ENCODE results near the gene OPRM1. TPM values are rescaled to one million over a fixed set of nuclear protein-coding genes. Genes with fewer than 3 reads are reported as not detected.

The OPRM1 gene
- total and polyA plus RNA-seq, 4 experiments from 2014 or later: not detected

DNA sequence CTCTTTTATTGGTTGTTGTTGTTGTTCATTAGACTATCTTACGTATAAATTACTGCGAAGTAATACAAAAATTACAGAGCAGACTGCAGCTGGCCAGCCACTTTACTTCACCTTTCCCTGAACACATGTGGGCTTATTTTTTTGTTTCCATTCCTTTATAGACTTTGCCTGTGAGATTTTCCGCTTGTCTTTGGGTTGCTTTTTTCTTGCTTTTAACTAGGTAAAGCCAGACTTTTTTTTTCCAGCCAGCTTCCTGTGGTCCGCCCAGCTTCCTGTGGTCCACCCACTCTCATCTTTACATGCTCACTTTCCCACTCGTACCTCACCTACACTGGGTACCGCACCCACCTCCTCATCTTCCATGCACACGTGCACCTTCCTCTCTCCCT, 238.6 kb downstream of the OPRM1 start:
- DNase-seq: peak in 1 of 5 donors; percentile 61
- no peaks in the 10 kb centered on the region for H3K9me3 ChIP-seq (ENCODE audit: control insufficient read depth in 1 of 2, low read length in 2 of 2)
- H3K4me1 Mint-ChIP-seq: peaks cover 17 to 27% (median 22%) of the 10 kb centered on the region in 4 donors
- POLR2A ChIA-PET (ENCODE audit: partially characterized antibody): interaction anchor here (1.0 to 2.4 kb wide), 9 partner anchors 11 to 123 kb away, joined by 3 to 21 read pairs (median 5); no protein-coding TSS in a partner anchor
- H3K27me3 Mint-ChIP-seq: no peaks in the 10 kb centered on the region
- peaks cover 16% of the 10 kb centered on the region for H3K4me1 ChIP-seq (ENCODE audit: insufficient read depth, low read length)
- peak overlapping the region in 1 of 2 donors; percentile 26 for H3K4me3 ChIP-seq (ENCODE audit: low read length in 2 of 2)
- H3K27ac Mint-ChIP-seq: peak overlapping the region; percentile 18 to 85 (median 68)
- H3K36me3 Mint-ChIP-seq: no peaks in the 10 kb centered on the region
- H3K9me3 Mint-ChIP-seq: no peaks in the 10 kb centered on the region
- CTCF ChIA-PET (ENCODE audit: partially characterized antibody): interaction anchor here (1.1 to 9.6 kb wide), 30 partner anchors 9 to 136 kb away, joined by 3 to 323 read pairs (median 6); no protein-coding TSS in a partner anchor
- H3K27me3 ChIP-seq (ENCODE audit: insufficient read depth, low read length): no peaks in the 10 kb centered on the region
- intact Hi-C loops (cut with micrococcal nuclease): loop anchor here (1.0 to 10.0 kb wide), 4 partner anchors 30 to 123 kb away; no protein-coding TSS in a partner anchor
- peak overlapping the region; percentile 54 to 91 (median 79) for H3K4me3 Mint-ChIP-seq
- no peak overlapping the region for H3K27ac ChIP-seq (ENCODE audit: low read depth, low read length)
- no peaks in the 10 kb centered on the region for H3K36me3 ChIP-seq (ENCODE audit: insufficient read depth, low read length)

DNA sequence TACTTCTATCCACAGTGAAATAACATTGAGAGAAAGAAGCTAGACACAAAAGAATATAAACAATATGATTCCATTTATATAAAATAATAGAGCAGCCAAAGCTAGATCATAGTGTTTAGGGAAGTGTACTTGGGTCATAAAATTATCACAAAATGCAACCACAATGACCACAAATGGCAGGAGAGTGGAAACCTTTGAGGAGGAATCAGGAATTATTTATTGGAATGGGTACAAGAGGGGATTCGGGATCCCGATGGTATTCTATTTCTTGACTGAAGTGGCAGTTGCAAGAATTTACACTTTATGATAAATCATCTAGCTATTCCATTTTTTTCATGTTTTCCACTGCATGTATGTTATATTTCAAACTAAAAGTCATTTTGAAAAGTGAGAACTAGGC, 241.5 kb downstream of the OPRM1 start:
- H3K4me1 Mint-ChIP-seq: peaks cover 15 to 22% (median 17%) of the 10 kb centered on the region in 4 donors
- Histone ChIP-seq H3K4me1 (ENCODE audit: insufficient read depth, low read length) (peaks cover 16% of the 10 kb centered on the region), H3K36me3 (ENCODE audit: insufficient read depth, low read length) (no peaks in the 10 kb centered on the region), H3K9me3 (ENCODE audit: control insufficient read depth in 1 of 2, low read length in 2 of 2) (no peaks in the 10 kb centered on the region), H3K4me3 (ENCODE audit: low read length in 2 of 2) (no peak overlapping the region), H3K27me3 (ENCODE audit: insufficient read depth, low read length) (no peaks in the 10 kb centered on the region), H3K27ac (ENCODE audit: low read depth, low read length) (no peak overlapping the region)
- no peak overlapping the region for H3K4me3 Mint-ChIP-seq
- peaks cover 0 to 4% (median 0%) of the 10 kb centered on the region in 8 donors for H3K9me3 Mint-ChIP-seq
- CTCF ChIA-PET (ENCODE audit: partially characterized antibody): interaction anchor here (0.7 to 9.6 kb wide), 3 partner anchors 9 to 124 kb away, joined by 4 to 323 read pairs (median 5); no protein-coding TSS in a partner anchor
- H3K27ac Mint-ChIP-seq: peak overlapping the region in 1 of 7 donors; percentile 30
- POLR2A ChIA-PET (ENCODE audit: partially characterized antibody): no interaction called here
- no peaks in the 10 kb centered on the region for H3K27me3 Mint-ChIP-seq
- H3K36me3 Mint-ChIP-seq: no peaks in the 10 kb centered on the region
- intact Hi-C loops (cut with micrococcal nuclease): no loop called here
- no peak for DNase-seq

- no peak overlapping the region for H3K27ac ChIP-seq (ENCODE audit: low read depth, low read length)
- H3K9me3 ChIP-seq (ENCODE audit: control insufficient read depth in 1 of 2, low read length in 2 of 2): no peaks in the 10 kb centered on the region
- CTCF ChIA-PET (ENCODE audit: partially characterized antibody): interaction anchor here (1.0 to 1.7 kb wide), 3 partner anchors 9 to 127 kb away, joined by 3 to 7 read pairs (median 3); no protein-coding TSS in a partner anchor
- DNase-seq: no peak
- intact Hi-C loops (cut with micrococcal nuclease): no loop called here
- no peaks in the 10 kb centered on the region for H3K36me3 Mint-ChIP-seq
- no peak overlapping the region for H3K4me3 Mint-ChIP-seq
- H3K36me3 ChIP-seq (ENCODE audit: insufficient read depth, low read length): no peaks in the 10 kb centered on the region
- H3K27ac Mint-ChIP-seq: no peak overlapping the region
- H3K4me1 Mint-ChIP-seq: no peaks in the 10 kb centered on the region
- H3K27me3 Mint-ChIP-seq: no peaks in the 10 kb centered on the region
- POLR2A ChIA-PET (ENCODE audit: partially characterized antibody): no interaction called here
- H3K27me3 ChIP-seq (ENCODE audit: insufficient read depth, low read length): no peaks in the 10 kb centered on the region
- H3K4me1 ChIP-seq (ENCODE audit: insufficient read depth, low read length): no peaks in the 10 kb centered on the region
- H3K4me3 ChIP-seq (ENCODE audit: low read length in 2 of 2): no peak overlapping the region
- peaks cover 0 to 4% (median 0%) of the 10 kb centered on the region in 8 donors for H3K9me3 Mint-ChIP-seq
These were observed 245.3 kb downstream of the OPRM1 start for GRCh38 chr6:154284313-154284853.

DNA sequence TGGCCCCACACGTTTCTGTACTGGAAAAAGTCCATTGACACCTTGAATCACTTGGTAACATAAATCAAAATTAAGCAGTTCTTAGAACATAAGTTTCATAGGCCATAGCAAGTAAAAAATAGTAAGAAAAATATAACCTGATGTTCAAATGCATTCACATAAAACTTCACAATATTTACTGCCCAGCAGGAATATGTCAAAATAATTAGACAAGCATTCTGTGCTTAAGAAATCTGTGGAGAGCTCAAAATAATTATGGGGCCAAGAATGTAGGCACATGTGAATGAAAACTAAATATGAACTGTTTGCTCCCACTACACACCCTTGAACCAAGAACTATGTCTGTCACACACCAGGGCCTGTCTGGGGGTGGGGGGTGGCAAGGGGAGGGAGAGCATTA, 246.8 kb downstream of the OPRM1 start:
- DNase-seq: no peak
- H3K27me3 ChIP-seq (ENCODE audit: insufficient read depth, low read length): no peaks in the 10 kb centered on the region
- intact Hi-C loops (cut with micrococcal nuclease): no loop called here
- H3K4me1 Mint-ChIP-seq: no peaks in the 10 kb centered on the region
- no peak overlapping the region for H3K4me3 ChIP-seq (ENCODE audit: low read length in 2 of 2)
- H3K27ac ChIP-seq (ENCODE audit: low read depth, low read length): no peak overlapping the region
- no peaks in the 10 kb centered on the region for H3K27me3 Mint-ChIP-seq
- no peak overlapping the region for H3K27ac Mint-ChIP-seq
- H3K9me3 Mint-ChIP-seq: peaks cover 0 to 4% (median 0%) of the 10 kb centered on the region in 8 donors
- H3K9me3 ChIP-seq (ENCODE audit: control insufficient read depth in 1 of 2, low read length in 2 of 2): no peaks in the 10 kb centered on the region
- H3K4me3 Mint-ChIP-seq: no peak overlapping the region
- ChIA-PET CTCF (ENCODE audit: partially characterized antibody) (interaction anchor here (1.6 to 2.2 kb wide), 3 partner anchors 11 to 133 kb away, joined by 3 to 7 read pairs (median 7); no protein-coding TSS in a partner anchor), POLR2A (ENCODE audit: partially characterized antibody) (no interaction called here)
- H3K4me1 ChIP-seq (ENCODE audit: insufficient read depth, low read length): no peaks in the 10 kb centered on the region
- H3K36me3 Mint-ChIP-seq: no peaks in the 10 kb centered on the region
- H3K36me3 ChIP-seq (ENCODE audit: insufficient read depth, low read length): no peaks in the 10 kb centered on the region

DNA sequence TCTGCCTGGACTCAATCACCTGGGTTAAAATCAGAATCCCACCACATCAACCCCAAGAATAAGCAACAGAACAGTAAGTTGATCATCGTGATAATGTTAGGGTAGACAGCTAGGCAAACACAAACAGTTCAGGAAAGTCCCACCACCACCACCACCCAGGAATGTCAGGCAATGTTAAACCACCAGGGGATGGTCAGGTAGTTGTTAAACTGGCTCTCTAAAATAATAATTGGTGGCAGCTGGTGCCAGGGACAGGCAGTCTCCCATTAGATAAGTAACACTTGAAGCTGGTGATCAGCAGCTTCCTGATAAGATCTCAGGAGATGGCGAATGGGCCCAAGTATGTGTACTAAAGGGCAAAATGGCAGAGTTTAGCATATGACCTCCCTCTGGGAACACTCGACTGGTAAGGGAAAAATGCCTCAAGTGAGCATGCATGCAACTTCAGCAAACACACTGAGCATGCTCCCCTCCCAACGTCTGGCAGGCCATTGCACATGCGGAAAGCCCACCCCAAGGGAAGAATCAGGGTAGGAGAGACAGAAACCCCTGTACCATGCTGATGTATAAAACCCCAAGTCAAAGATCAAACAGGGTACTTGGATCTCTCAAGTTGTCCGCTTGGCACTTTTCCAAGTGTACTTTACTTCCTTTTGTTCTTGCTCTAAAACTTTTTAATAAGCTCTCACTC, 250.9 kb downstream of the OPRM1 start:
- H3K9me3 ChIP-seq (ENCODE audit: control insufficient read depth in 1 of 2, low read length in 2 of 2): no peaks in the 10 kb centered on the region
- H3K4me1 ChIP-seq (ENCODE audit: insufficient read depth, low read length): no peaks in the 10 kb centered on the region
- intact Hi-C loops (cut with micrococcal nuclease): no loop called here
- no peak for DNase-seq
- no peak overlapping the region for H3K27ac Mint-ChIP-seq
- no peaks in the 10 kb centered on the region for H3K36me3 ChIP-seq (ENCODE audit: insufficient read depth, low read length)
- no peaks in the 10 kb centered on the region for H3K4me1 Mint-ChIP-seq
- no peaks in the 10 kb centered on the region for H3K36me3 Mint-ChIP-seq
- no peak overlapping the region for H3K27ac ChIP-seq (ENCODE audit: low read depth, low read length)
- no peak overlapping the region for H3K4me3 Mint-ChIP-seq
- H3K27me3 Mint-ChIP-seq: peaks cover 0 to 1% of the 10 kb centered on the region in 2 donors
- ChIA-PET POLR2A (ENCODE audit: partially characterized antibody) (no interaction called here), CTCF (ENCODE audit: partially characterized antibody) (interaction anchor here (1.6 to 2.0 kb wide), 2 partner anchors 10 to 12 kb away, joined by 5 read pairs; no protein-coding TSS in a partner anchor)
- H3K9me3 Mint-ChIP-seq: peaks cover 0 to 2% (median 0%) of the 10 kb centered on the region in 8 donors
- no peak overlapping the region for H3K4me3 ChIP-seq (ENCODE audit: low read length in 2 of 2)
- no peaks in the 10 kb centered on the region for H3K27me3 ChIP-seq (ENCODE audit: insufficient read depth, low read length)

DNA sequence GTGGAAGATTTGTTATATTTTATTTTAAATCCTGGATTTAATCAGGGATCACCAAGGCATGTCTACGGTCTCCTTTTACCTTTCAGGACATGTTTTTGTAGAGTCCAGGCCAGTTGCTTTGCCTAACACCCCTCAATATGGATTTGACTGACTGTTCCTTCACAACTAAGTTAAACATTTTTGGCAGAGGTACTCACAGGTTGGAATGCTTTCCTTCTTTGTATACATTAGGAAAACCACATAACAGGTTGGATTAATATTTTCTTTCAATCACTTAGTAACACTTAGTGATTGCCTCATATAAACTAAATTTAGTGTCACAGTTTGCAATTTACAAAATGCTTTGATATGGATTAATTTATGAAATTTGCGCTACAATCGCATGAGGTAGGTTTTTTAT, 253.0 kb downstream of the OPRM1 start:
- ChIA-PET CTCF (ENCODE audit: partially characterized antibody) (no interaction called here), POLR2A (ENCODE audit: partially characterized antibody) (no interaction called here)
- peaks cover 0 to 1% of the 10 kb centered on the region in 2 donors for H3K27me3 Mint-ChIP-seq
- Histone ChIP-seq H3K4me3 (ENCODE audit: low read length in 2 of 2) (no peak overlapping the region), H3K27ac (ENCODE audit: low read depth, low read length) (no peak overlapping the region), H3K9me3 (ENCODE audit: control insufficient read depth in 1 of 2, low read length in 2 of 2) (no peaks in the 10 kb centered on the region), H3K36me3 (ENCODE audit: insufficient read depth, low read length) (no peaks in the 10 kb centered on the region), H3K27me3 (ENCODE audit: insufficient read depth, low read length) (no peaks in the 10 kb centered on the region), H3K4me1 (ENCODE audit: insufficient read depth, low read length) (no peaks in the 10 kb centered on the region)
- no peaks in the 10 kb centered on the region for H3K4me1 Mint-ChIP-seq
- no peak overlapping the region for H3K27ac Mint-ChIP-seq
- no peak overlapping the region for H3K4me3 Mint-ChIP-seq
- peaks cover 0 to 2% (median 0%) of the 10 kb centered on the region in 8 donors for H3K9me3 Mint-ChIP-seq
- intact Hi-C loops (cut with micrococcal nuclease): no loop called here
- H3K36me3 Mint-ChIP-seq: no peaks in the 10 kb centered on the region
- DNase-seq: no peak

- ChIA-PET POLR2A (ENCODE audit: partially characterized antibody) (no interaction called here), CTCF (ENCODE audit: partially characterized antibody) (no interaction called here)
- Mint-ChIP-seq H3K36me3 (no peaks in the 10 kb centered on the region), H3K4me1 (no peaks in the 10 kb centered on the region), H3K4me3 (no peak overlapping the region), H3K27me3 (peaks cover 0 to 1% of the 10 kb centered on the region in 2 donors), H3K9me3 (peaks cover 0 to 2% (median 0%) of the 10 kb centered on the region in 8 donors), H3K27ac (no peak overlapping the region)
- DNase-seq: no peak
- Histone ChIP-seq H3K9me3 (ENCODE audit: control insufficient read depth in 1 of 2, low read length in 2 of 2) (no peaks in the 10 kb centered on the region), H3K27ac (ENCODE audit: low read depth, low read length) (no peak overlapping the region), H3K36me3 (ENCODE audit: insufficient read depth, low read length) (no peaks in the 10 kb centered on the region), H3K4me3 (ENCODE audit: low read length in 2 of 2) (no peak overlapping the region), H3K4me1 (ENCODE audit: insufficient read depth, low read length) (no peaks in the 10 kb centered on the region), H3K27me3 (ENCODE audit: insufficient read depth, low read length) (no peaks in the 10 kb centered on the region)
- intact Hi-C loops (cut with micrococcal nuclease): loop anchor here (1.0 kb wide), 1 partner anchor 9 kb away; no protein-coding TSS in a partner anchor
These were observed 253.9 kb downstream of the OPRM1 start for GRCh38 chr6:154292855-154293519.

Measured in CD4-positive, alpha-beta memory T cell (primary cell).